ENCODE data around the gene TGOLN2. TPM values are rescaled to one million over a fixed set of nuclear protein-coding genes. Genes with fewer than 3 reads are reported as not detected.

Gene TGOLN2
- total and polyA plus RNA-seq, 2 of the 13 experiments (the other 11 are each of a cell fraction or from before 2014, with no cell fraction given): 99.6 to 155 TPM

GRCh38 chr2:85327822-85328617, at the start of gene TGOLN2 (continued):
- TF ChIP-seq ZNF142 (CRISPR knock-in tag; IDR thresholded peaks at IDR 0.05): peak; percentile 95
- TF ChIP-seq SRSF9 (IDR thresholded peaks at IDR 0.05; ENCODE audit: borderline replicate concordance, insufficient read depth, low read depth, low read length, poor library complexity, severe bottlenecking): no peak
- TF ChIP-seq ARHGAP35 (CRISPR knock-in tag; IDR thresholded peaks at IDR 0.05; ENCODE audit: borderline replicate concordance): peak; percentile 97
- TF ChIP-seq BCLAF1 (IDR thresholded peaks at IDR 0.05): no peak
- peak; percentile 89 for TF ChIP-seq ZBTB43 (CRISPR knock-in tag; conservative IDR thresholded peaks at IDR 0.05)
- TF ChIP-seq JUNB (CRISPR knock-in tag; IDR thresholded peaks at IDR 0.05; ENCODE audit: borderline replicate concordance): no peak
- TF ChIP-seq NKX3-1 (CRISPR knock-in tag; IDR thresholded peaks at IDR 0.05): peak; percentile 97
- peak; percentile 93; the same call in 1 of the 2 replicates for TF ChIP-seq EED (CRISPR knock-in tag; IDR thresholded peaks at IDR 0.05)
- peak; percentile 80; the same call in 1 of the 2 replicates for TF ChIP-seq ZNF772 (CRISPR knock-in tag; IDR thresholded peaks at IDR 0.05)
- no peak for TF ChIP-seq RERE (CRISPR knock-in tag; IDR thresholded peaks at IDR 0.05; ENCODE audit: low read depth)

Measured in HepG2 (cell line).